H9 (cell line): ENCODE measurements around the gene PRKAR2B. TPM values are rescaled to one million over a fixed set of nuclear protein-coding genes. Genes with fewer than 3 reads are reported as not detected.
A peak's percentile ranks its signal among the peaks of the same experiment; 100 is the strongest.

Source experiments
- DNase-seq: peaks from one replicate; pipeline ENCODE4 v3.0.0-alpha.2; 2017
- H2AFZ ChIP-seq: one replicate; pipeline ENCODE4 v1.6.1; 2013; ENCODE audit warnings: mild to moderate bottlenecking, low read length, control low read depth, moderate library complexity
- H2AK5ac ChIP-seq: 2 replicates; pipeline ENCODE4 v1.6.1; 2013; ENCODE audit warnings: low read length, control low read depth, mixed read lengths; ENCODE audit not compliant: insufficient read length
- H2BK120ac ChIP-seq: one replicate; pipeline ENCODE4 v1.6.1; 2013; ENCODE audit warnings: low read depth, mild to moderate bottlenecking, low read length, control low read depth, inconsistent platforms; ENCODE audit not compliant: poor library complexity, severe bottlenecking
- H2BK12ac ChIP-seq: 2 replicates; pipeline ENCODE4 v1.6.1; 2013; ENCODE audit warnings: low read length, control low read depth, mixed read lengths, low read depth; ENCODE audit not compliant: insufficient read length
- H2BK15ac ChIP-seq: 2 replicates; pipeline ENCODE4 v1.6.1; 2013; ENCODE audit warnings: low read depth, low read length, control low read depth
- H2BK20ac ChIP-seq: one replicate; pipeline ENCODE4 v1.6.1; 2013; ENCODE audit warnings: low read depth, mild to moderate bottlenecking, low read length, control low read depth, inconsistent platforms; ENCODE audit not compliant: poor library complexity, severe bottlenecking
- H2BK5ac ChIP-seq: 2 replicates; pipeline ENCODE4 v1.6.1; 2013; ENCODE audit warnings: low read length, control low read depth, mixed read lengths; ENCODE audit not compliant: insufficient read length
- H3K14ac ChIP-seq: 2 replicates; pipeline ENCODE4 v1.6.1; 2013; ENCODE audit warnings: low read length, control low read depth; ENCODE audit not compliant: insufficient read depth
- H3K18ac ChIP-seq: 2 replicates; pipeline ENCODE4 v1.6.1; 2013; ENCODE audit warnings: low read depth, mild to moderate bottlenecking, mixed read lengths, low read length, control low read depth; ENCODE audit not compliant: insufficient read length
- H3K23ac ChIP-seq: 2 replicates; pipeline ENCODE4 v1.6.1; 2013; ENCODE audit warnings: low read length, control low read depth, mixed read lengths, low read depth; ENCODE audit not compliant: insufficient read length
- H3K23me2 ChIP-seq: 2 replicates; pipeline ENCODE4 v1.6.1; 2013; ENCODE audit warnings: low read depth, mild to moderate bottlenecking, mixed read lengths, low read length, control low read depth; ENCODE audit not compliant: insufficient read length, poor library complexity, severe bottlenecking
- H3K27ac ChIP-seq: 2 replicates; pipeline ENCODE4 v1.5.1; 2013; ENCODE audit warnings: low read length, control low read depth, mixed read lengths, low read depth; ENCODE audit not compliant: insufficient read length
- H3K27me3 ChIP-seq: 2 replicates; pipeline ENCODE4 v1.6.1; 2013; ENCODE audit warnings: low read length, control low read depth, inconsistent platforms; ENCODE audit not compliant: insufficient read depth
- H3K4ac ChIP-seq: 2 replicates; pipeline ENCODE4 v1.6.1; 2013; ENCODE audit warnings: low read depth, mild to moderate bottlenecking, control low read depth, inconsistent platforms, low read length, moderate library complexity
- H3K4me1 ChIP-seq: 2 replicates; pipeline ENCODE4 v1.6.1; 2013; ENCODE audit warnings: low read length, control low read depth, inconsistent platforms; ENCODE audit not compliant: insufficient read depth
- H3K4me2 ChIP-seq: 2 replicates; pipeline ENCODE4 v1.6.1; 2013; ENCODE audit warnings: low read length, control low read depth, mixed read lengths; ENCODE audit not compliant: insufficient read length, insufficient read depth
- H3K56ac ChIP-seq: 2 replicates; pipeline ENCODE4 v1.6.1; 2013; ENCODE audit warnings: low read depth, mild to moderate bottlenecking, mixed read lengths, low read length, control low read depth; ENCODE audit not compliant: insufficient read length
- H3K79me1 ChIP-seq: 2 replicates; pipeline ENCODE4 v1.6.1; 2013; ENCODE audit warnings: low read depth, mild to moderate bottlenecking, moderate library complexity, low read length, control low read depth, inconsistent platforms; ENCODE audit not compliant: insufficient read depth, poor library complexity, severe bottlenecking
- H3K79me2 ChIP-seq: 2 replicates; pipeline ENCODE4 v1.6.1; 2013; ENCODE audit warnings: low read length, control low read depth, inconsistent platforms; ENCODE audit not compliant: insufficient read depth
- H3K9ac ChIP-seq: 2 replicates; pipeline ENCODE4 v1.6.1; 2013; ENCODE audit warnings: low read length, control low read depth, mixed read lengths; ENCODE audit not compliant: insufficient read length; ENCODE audit errors: extremely low read depth
- H3K9me3 ChIP-seq: one replicate; pipeline ENCODE4 v1.6.1; 2013; ENCODE audit warnings: low read depth, low read length, inconsistent platforms; ENCODE audit not compliant: control insufficient read depth
- H3T11ph ChIP-seq: one replicate; pipeline ENCODE4 v1.6.1; 2013; ENCODE audit warnings: mild to moderate bottlenecking, low read length, control low read depth, inconsistent platforms
- H4K20me1 ChIP-seq: one replicate; pipeline ENCODE4 v1.6.1; 2013; ENCODE audit not compliant: control insufficient read depth, insufficient read length, insufficient read depth
- H4K5ac ChIP-seq: 2 replicates; pipeline ENCODE4 v1.6.1; 2013; ENCODE audit warnings: low read depth, mild to moderate bottlenecking, mixed read lengths, low read length, control low read depth; ENCODE audit not compliant: insufficient read length
- H4K8ac ChIP-seq: replicated peaks from 2 replicates; pipeline ENCODE4 v1.6.1; 2013; ENCODE audit warnings: low read length, control low read depth, mixed read lengths, low read depth; ENCODE audit not compliant: insufficient read length
- H4K91ac ChIP-seq: 2 replicates; pipeline ENCODE4 v1.6.1; 2013; ENCODE audit warnings: low read depth, mild to moderate bottlenecking, moderate library complexity, mixed read lengths, low read length, control low read depth; ENCODE audit not compliant: insufficient read length
- H3K27ac Mint-ChIP-seq, 3 experiments: 2 replicates in 2 of 3; 3 replicates in 1 of 3; pipeline ENCODE4 v1.8.0; 2020 to 2021; ENCODE audit warnings: mixed read lengths in 3 of 3, mild to moderate bottlenecking in 1 of 3, moderate library complexity in 1 of 3
- H3K27me3 Mint-ChIP-seq: 2 replicates; pipeline ENCODE4 v1.8.0; 2021; ENCODE audit warnings: low read depth, mild to moderate bottlenecking, moderate library complexity, mixed read lengths
- H3K36me3 Mint-ChIP-seq, 3 experiments: 2 replicates in 2 of 3; 3 replicates in 1 of 3; pipeline ENCODE4 v1.8.0; 2020 to 2021; ENCODE audit warnings: low read depth in 3 of 3, mixed read lengths in 3 of 3; ENCODE audit not compliant: insufficient read depth in 1 of 3
- H3K4me1 Mint-ChIP-seq, 2 experiments: 2 replicates each; pipeline ENCODE4 v1.8.0; 2020; ENCODE audit warnings: mixed read lengths in 2 of 2
- H3K4me3 Mint-ChIP-seq, 2 experiments: 2 replicates in 1 of 2; 3 replicates in 1 of 2; pipeline ENCODE4 v1.8.0; 2020 to 2021; ENCODE audit warnings: mild to moderate bottlenecking in 2 of 2, mixed read lengths in 2 of 2, moderate library complexity in 1 of 2
- H3K9me3 Mint-ChIP-seq, 2 experiments: 2 replicates in 1 of 2; 3 replicates in 1 of 2; pipeline ENCODE4 v1.8.0; 2020; ENCODE audit warnings: mild to moderate bottlenecking in 2 of 2, mixed read lengths in 2 of 2, moderate library complexity in 1 of 2
- CTCF ChIP-seq: fragments of 200-600 bp; sonication (generic); conservative IDR thresholded peaks from 3 replicates; pipeline ENCODE4 v1.8.0; 2021; ENCODE audit warnings: antibody characterized with exemption, mild to moderate bottlenecking
- WGBS: extraction: QIAGEN DNeasy Blood & Tissue Kit; methylation state at CpG from one replicate; pipeline ENCODE4 v1.1.7; 2013; ENCODE audit warnings: missing lambda C conversion rate, low lambda C conversion rate, mixed read lengths; ENCODE audit not compliant: insufficient read length; ENCODE audit errors: extremely low coverage; 5-methylcytosine and 5-hydroxymethylcytosine counted together
- total RNA-seq: library from RNA; stranded (reverse); gene quantifications from 2 replicates; pipeline ENCODE4 v1.2.1, GENCODE V29; 2021

PRKAR2B gene
- total RNA-seq, 1 experiment from 2014 or later: 16.6 TPM

- H3K14ac ChIP-seq: no peak overlapping the region
- TF ChIP-seq CTCF: no peak
- H3K79me1 ChIP-seq: no peaks in the 10 kb centered on the region
- no peak overlapping the region for H3K56ac ChIP-seq
- Mint-ChIP-seq H3K36me3 (peaks cover 7 to 17% (median 12%) of the 10 kb centered on the region in 3 experiments; a peak in 6 of 7 replicates), H3K4me1 (peaks cover 0 to 4% of the 10 kb centered on the region in 2 experiments; a peak in 2 of 4 replicates), H3K27ac (peak overlapping the region in 1 of 3 experiments; percentile 76; a peak in 2 of 7 replicates), H3K4me3 (no peak overlapping the region; a peak in 1 of 5 replicates), H3K9me3 (no peaks in the 10 kb centered on the region), H3K27me3 (no peaks in the 10 kb centered on the region)
- H2BK15ac ChIP-seq: no peak overlapping the region
- no peak for DNase-seq
- no peak overlapping the region for H3K27ac ChIP-seq
- H2BK120ac ChIP-seq: no peak overlapping the region
- no peak overlapping the region for H3K4me2 ChIP-seq
- H2AFZ ChIP-seq: no peak overlapping the region
- H3T11ph ChIP-seq: no peak overlapping the region
- no CpG with 5 or more reads among the region's 4 CpGs for WGBS
- no peak overlapping the region for H2BK5ac ChIP-seq
- no peak overlapping the region for H3K23ac ChIP-seq
- H3K4ac ChIP-seq: no peak overlapping the region
- no peaks in the 10 kb centered on the region for H3K79me2 ChIP-seq
- no peaks in the 10 kb centered on the region for H3K27me3 ChIP-seq
- H4K8ac ChIP-seq: no peak overlapping the region
- no peaks in the 10 kb centered on the region for H3K23me2 ChIP-seq
- H3K18ac ChIP-seq: no peak overlapping the region
- H2BK20ac ChIP-seq: no peak overlapping the region
- no peak overlapping the region for H2AK5ac ChIP-seq
- H3K4me1 ChIP-seq: no peaks in the 10 kb centered on the region
- no peak overlapping the region for H4K91ac ChIP-seq
- H3K9me3 ChIP-seq: no peaks in the 10 kb centered on the region
- no peak overlapping the region for H4K5ac ChIP-seq
- H4K20me1 ChIP-seq: no peaks in the 10 kb centered on the region
- no peak overlapping the region for H3K9ac ChIP-seq
- H2BK12ac ChIP-seq: no peak overlapping the region
Observed at GRCh38 chr7:107209565-107209964, 165.1 kb downstream of the PRKAR2B start.
